K562 treated with DMSO at 1 percent for 4 hours (cell line): Measurements from ENCODE around the gene RUSC2. TPM values are rescaled to one million over a fixed set of nuclear protein-coding genes. Genes with fewer than 3 reads are reported as not detected.

ENCODE experiments used
- total RNA-seq: library from RNA; unstranded; fragments of 300-600 nt; gene quantifications from 2 replicates; pipeline ENCODE4 v1.2.3, GENCODE V29; 2022; ENCODE audit not compliant: insufficient read depth

RUSC2 gene, protein sequence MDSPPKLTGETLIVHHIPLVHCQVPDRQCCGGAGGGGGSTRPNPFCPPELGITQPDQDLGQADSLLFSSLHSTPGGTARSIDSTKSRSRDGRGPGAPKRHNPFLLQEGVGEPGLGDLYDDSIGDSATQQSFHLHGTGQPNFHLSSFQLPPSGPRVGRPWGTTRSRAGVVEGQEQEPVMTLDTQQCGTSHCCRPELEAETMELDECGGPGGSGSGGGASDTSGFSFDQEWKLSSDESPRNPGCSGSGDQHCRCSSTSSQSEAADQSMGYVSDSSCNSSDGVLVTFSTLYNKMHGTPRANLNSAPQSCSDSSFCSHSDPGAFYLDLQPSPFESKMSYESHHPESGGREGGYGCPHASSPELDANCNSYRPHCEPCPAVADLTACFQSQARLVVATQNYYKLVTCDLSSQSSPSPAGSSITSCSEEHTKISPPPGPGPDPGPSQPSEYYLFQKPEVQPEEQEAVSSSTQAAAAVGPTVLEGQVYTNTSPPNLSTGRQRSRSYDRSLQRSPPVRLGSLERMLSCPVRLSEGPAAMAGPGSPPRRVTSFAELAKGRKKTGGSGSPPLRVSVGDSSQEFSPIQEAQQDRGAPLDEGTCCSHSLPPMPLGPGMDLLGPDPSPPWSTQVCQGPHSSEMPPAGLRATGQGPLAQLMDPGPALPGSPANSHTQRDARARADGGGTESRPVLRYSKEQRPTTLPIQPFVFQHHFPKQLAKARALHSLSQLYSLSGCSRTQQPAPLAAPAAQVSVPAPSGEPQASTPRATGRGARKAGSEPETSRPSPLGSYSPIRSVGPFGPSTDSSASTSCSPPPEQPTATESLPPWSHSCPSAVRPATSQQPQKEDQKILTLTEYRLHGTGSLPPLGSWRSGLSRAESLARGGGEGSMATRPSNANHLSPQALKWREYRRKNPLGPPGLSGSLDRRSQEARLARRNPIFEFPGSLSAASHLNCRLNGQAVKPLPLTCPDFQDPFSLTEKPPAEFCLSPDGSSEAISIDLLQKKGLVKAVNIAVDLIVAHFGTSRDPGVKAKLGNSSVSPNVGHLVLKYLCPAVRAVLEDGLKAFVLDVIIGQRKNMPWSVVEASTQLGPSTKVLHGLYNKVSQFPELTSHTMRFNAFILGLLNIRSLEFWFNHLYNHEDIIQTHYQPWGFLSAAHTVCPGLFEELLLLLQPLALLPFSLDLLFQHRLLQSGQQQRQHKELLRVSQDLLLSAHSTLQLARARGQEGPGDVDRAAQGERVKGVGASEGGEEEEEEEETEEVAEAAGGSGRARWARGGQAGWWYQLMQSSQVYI (N-terminal part only)
- total RNA-seq = 7.0 and 7.2 TPM in 2 replicates

DNA sequence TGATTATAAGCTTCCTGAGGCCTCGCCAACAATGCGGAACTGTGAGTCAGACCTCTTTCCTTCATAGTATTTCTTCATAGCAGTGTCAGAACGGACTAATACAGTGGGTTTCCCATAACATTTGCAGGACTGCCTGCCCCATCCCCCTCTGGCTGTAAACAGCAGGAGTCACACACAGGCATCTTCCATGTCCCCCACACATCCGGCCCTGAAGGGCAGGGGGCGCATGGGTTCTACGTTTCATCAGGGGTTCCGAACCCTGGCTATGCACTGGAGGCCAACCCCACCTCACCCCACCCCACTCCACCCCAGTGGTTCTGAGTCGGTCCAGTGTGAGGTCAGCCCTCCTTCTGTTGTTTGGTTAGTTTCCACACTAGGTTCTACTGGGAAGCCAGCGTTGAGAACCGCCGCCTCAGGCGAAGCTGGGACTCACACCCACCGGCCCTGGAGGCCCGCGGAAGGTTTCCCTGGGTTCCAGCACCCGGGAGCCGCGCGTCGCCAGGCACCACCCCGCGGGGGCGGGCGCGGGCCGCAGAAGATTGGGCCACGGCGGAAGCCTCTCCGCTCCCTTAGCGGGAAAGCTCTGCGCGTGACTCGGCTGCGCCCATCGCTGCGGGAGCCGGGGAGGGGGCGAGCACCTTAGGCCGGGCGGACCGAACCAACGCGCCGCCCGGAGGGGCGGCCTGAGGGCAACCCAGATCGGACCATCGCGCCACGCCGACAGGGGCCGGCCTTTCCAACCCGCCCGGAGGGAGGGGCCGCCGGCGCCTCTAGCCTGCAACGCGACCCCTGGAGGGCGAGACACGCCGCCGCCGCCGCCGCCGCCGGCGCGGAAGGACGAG lies at the start of gene RUSC2:
Gene RUSC2 (plus strand): TSS at position 799 of the 842 bp plus-strand sequence. CDS start 56,411 bp downstream, outside the sequence.

Other genes with a start within 250 kb of the RUSC2 start
- gene TESK1, start 115.2 kb downstream of the RUSC2 start, total RNA-seq = 10.1 and 13.6 TPM in 2 replicates
- gene CD72, start 128.3 kb downstream of the RUSC2 start, total RNA-seq = not detected in 2 replicates
- not detected in 2 replicates for gene SIT1, start 160.8 kb downstream of the RUSC2 start, total RNA-seq
- not detected in 2 replicates for gene RMRP, start 167.9 kb downstream of the RUSC2 start, total RNA-seq
- gene CCDC107, start 168.2 kb downstream of the RUSC2 start, total RNA-seq = 13.5 and 16.9 TPM in 2 replicates
- 6.1 and 7.2 TPM in 2 replicates for gene ARHGEF39, start 175.1 kb downstream of the RUSC2 start, total RNA-seq
- not detected in 2 replicates for gene CA9, start 183.8 kb downstream of the RUSC2 start, total RNA-seq
- 1.9 and 2.2 TPM in 2 replicates for gene TPM2, start 199.8 kb downstream of the RUSC2 start, total RNA-seq
- gene TLN1, start 242.1 kb downstream of the RUSC2 start, total RNA-seq = 168 and 169 TPM in 2 replicates
- 20.5 and 28.7 TPM in 2 replicates for gene CREB3, start 242.6 kb downstream of the RUSC2 start, total RNA-seq